Liver (tissue), 3 donors: Measurements from ENCODE around the gene CDC42EP1.
"Not testable (repeated sequence)": the region's sequence is repeated elsewhere in the genome, so short reads cannot be mapped to it uniquely, and the experiment has no call there.

Source experiments
- ATF3 ChIP-seq: IDR thresholded peaks from 2 replicates; pipeline ENCODE4 v1.6.1; 2016; ENCODE audit warnings: antibody characterized with exemption
- CTCF ChIP-seq: fragments of 150-350 bp; IDR thresholded peaks from 2 replicates; pipeline ENCODE4 v1.5.1; 2017; ENCODE audit warnings: improper control_type of control experiment, low read depth, low read length; ENCODE audit not compliant: missing input control
- EGR1 ChIP-seq, 2 donors: IDR thresholded peaks; 2 replicates each; pipeline ENCODE4 v1.6.1; 2016 to 2018; ENCODE audit warnings: antibody characterized with exemption in 2 of 2, low read depth in 2 of 2
- JUND ChIP-seq, 2 donors: IDR thresholded peaks; 2 replicates each; pipeline ENCODE4 v1.6.1; 2016; ENCODE audit warnings: antibody characterized with exemption in 2 of 2
- MAX ChIP-seq: IDR thresholded peaks from 2 replicates; pipeline ENCODE4 v1.6.1; 2016; ENCODE audit warnings: antibody characterized with exemption
- REST ChIP-seq: IDR thresholded peaks from 2 replicates; pipeline ENCODE4 v1.6.1; 2016; ENCODE audit warnings: antibody characterized with exemption, mild to moderate bottlenecking
- SP1 ChIP-seq: IDR thresholded peaks from 2 replicates; pipeline ENCODE4 v1.6.1; 2018; ENCODE audit warnings: antibody characterized with exemption, mild to moderate bottlenecking
- TAF1 ChIP-seq: conservative IDR thresholded peaks from 2 replicates; pipeline ENCODE4 v1.6.1; 2016; ENCODE audit warnings: antibody characterized with exemption, mild to moderate bottlenecking
- YY1 ChIP-seq: IDR thresholded peaks from 2 replicates; pipeline ENCODE4 v1.6.1; 2016; ENCODE audit warnings: antibody characterized with exemption, mild to moderate bottlenecking
- ZBTB33 ChIP-seq: IDR thresholded peaks from 2 replicates; pipeline ENCODE4 v1.6.1; 2016; ENCODE audit warnings: antibody characterized with exemption
- donor health status: healthy.
- donor health status: healthy.

- TF ChIP-seq CTCF; JUND (IDR thresholded peaks at IDR 0.05); EGR1 (IDR thresholded peaks at IDR 0.05; ENCODE audit: low read depth in 2 of 2); YY1; TAF1; REST; ZBTB33; ATF3; SP1; MAX: not testable (repeated sequence)
These were observed 17.9 kb upstream of the CDC42EP1 start for GRCh38 chr22:37542416-37542815.
